Epithelial cell of esophagus (primary cell): ENCODE data around the gene LYVE1.
A peak's percentile ranks its signal among the peaks of the same experiment; 100 is the strongest.

ENCODE experiments used
- DNase-seq: peaks from one replicate; pipeline ENCODE4 v3.0.0; 2010; ENCODE audit warnings: low read depth
- H3K4me3 ChIP-seq: 2 replicates; pipeline ENCODE4 v1.5.1; 2011; ENCODE audit warnings: mild to moderate bottlenecking, low read length, control low read depth
- TF ChIP-seq, protein P1 (sequence below): IDR thresholded peaks from 2 replicates; pipeline ENCODE4 v1.5.1; 2011; ENCODE audit warnings: low read depth, mild to moderate bottlenecking, low read length, control low read depth, inconsistent platforms; ENCODE audit not compliant: insufficient read depth; ENCODE audit errors: missing control alignments

The LYVE1 gene

DNA sequence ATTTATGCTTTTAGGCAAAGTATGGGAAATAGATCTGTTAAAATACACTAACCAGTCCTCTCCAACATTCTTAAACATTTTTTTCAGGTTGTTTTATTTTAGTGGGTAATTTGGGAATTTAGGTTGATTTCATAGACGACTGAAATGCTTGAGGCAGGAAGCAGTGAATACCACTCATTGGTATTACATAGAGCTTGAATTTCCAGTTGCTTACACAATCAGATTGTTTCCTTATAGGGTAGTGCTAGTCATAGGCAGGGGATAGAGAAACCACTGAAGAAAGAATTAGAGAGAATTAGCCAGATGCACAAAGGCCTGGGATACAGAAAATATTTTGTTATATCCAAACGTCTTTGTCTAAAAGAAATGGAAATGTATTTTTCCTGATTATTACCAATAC, 23.9 kb upstream of the LYVE1 start:
- TF ChIP-seq, protein P1, sequence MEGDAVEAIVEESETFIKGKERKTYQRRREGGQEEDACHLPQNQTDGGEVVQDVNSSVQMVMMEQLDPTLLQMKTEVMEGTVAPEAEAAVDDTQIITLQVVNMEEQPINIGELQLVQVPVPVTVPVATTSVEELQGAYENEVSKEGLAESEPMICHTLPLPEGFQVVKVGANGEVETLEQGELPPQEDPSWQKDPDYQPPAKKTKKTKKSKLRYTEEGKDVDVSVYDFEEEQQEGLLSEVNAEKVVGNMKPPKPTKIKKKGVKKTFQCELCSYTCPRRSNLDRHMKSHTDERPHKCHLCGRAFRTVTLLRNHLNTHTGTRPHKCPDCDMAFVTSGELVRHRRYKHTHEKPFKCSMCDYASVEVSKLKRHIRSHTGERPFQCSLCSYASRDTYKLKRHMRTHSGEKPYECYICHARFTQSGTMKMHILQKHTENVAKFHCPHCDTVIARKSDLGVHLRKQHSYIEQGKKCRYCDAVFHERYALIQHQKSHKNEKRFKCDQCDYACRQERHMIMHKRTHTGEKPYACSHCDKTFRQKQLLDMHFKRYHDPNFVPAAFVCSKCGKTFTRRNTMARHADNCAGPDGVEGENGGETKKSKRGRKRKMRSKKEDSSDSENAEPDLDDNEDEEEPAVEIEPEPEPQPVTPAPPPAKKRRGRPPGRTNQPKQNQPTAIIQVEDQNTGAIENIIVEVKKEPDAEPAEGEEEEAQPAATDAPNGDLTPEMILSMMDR, result no peak
- no peak overlapping the region for H3K4me3 ChIP-seq
- peak; percentile 92 for DNase-seq

DNA sequence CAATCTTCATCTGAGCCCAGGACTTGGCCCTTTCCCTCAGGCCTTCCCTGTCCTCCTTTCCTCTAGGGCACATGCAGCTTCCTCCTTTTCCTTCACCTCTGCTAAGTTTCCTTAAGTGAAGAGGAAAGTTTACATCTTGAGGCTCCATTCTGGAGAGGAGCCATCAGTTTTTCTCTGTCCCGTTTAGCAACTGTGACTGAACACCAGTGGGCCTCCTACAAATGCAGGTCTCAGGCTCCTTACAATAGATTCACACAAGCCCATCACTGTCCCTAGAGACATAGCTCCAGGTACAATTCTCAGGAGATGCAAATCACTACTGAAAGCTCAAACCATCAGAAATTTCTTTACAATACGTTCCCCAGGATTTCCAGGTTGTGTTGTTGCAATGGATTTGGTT, 23.3 kb upstream of the LYVE1 start:
- TF ChIP-seq, protein P1, result no peak
- DNase-seq, result no peak
- H3K4me3 ChIP-seq, result no peak overlapping the region

DNA sequence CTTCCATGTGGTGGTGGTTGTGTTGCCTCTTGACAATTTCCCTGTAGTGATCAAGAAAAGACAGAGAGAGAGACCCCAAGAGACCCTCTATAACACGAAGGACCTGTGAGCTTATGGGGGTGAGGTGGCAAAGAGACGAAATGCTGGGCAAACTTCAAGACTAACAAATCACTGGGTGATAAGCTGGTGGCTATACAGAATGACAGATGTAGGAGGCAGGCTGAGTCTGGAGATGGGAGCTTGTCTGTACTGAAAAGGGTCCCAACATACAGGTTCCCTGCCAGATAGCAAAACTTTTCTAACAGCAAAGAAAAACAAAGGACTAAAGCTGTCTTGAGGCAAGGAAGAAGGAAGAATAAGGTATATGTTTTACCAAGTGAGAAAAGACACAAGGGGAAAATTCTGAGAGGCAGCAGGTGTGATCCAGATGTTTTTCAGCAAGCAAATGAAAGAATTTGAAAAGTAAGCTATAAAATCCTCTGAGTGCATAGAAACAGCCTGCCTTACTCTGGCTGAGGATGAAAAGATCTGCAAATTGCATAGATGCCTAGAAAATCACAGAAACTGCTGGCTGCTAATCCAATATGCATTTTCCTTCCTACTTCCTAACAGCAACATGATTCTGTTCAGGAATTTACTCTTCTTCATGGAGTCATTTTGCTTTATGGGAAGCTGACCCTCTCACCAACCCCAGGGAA, 21.9 kb upstream of the LYVE1 start:
- DNase-seq, result no peak
- TF ChIP-seq, protein P1, result no peak
- no peak overlapping the region for H3K4me3 ChIP-seq

DNA sequence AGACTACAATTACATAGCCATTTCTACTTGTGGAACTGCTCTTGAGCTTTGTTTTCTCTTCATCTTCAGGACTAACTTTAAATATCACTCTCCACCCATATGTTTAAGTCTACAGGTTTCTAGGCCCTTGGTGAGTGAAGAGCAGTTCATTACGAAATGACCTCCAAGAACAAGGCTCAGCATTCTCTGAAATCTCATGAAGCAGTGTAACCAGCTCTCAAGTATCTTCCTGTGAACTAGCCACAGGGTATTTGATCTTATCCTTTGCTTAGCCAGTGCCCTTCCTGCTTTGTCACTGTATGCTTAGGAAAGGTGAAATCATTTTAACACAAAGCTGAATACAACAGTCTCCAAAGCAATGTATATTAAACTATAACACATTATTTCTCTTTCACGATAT, 20.4 kb upstream of the LYVE1 start:
- H3K4me3 ChIP-seq, result no peak overlapping the region
- DNase-seq, result peak; percentile 87
- TF ChIP-seq, protein P1, result no peak

DNA sequence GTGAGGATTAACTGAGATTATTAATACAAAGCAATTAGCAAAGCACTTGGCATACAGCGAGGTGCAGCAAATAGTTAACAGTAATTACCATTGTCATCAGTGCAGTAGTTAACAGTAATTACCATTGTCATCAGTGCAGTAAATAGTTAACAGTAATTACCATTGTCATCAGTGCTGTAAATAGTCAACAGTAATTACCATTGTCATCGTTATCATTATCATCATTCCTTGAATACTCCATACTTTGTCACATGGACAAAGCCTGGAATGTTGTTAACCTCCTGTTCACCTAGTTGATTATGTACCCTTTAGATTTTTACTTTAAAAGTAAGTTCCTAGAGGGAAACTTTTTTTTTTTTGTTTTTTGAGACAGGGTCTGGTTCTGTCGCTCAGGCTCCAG, 19.5 kb upstream of the LYVE1 start:
- TF ChIP-seq, protein P1, result no peak
- H3K4me3 ChIP-seq, result no peak overlapping the region
- DNase-seq, result no peak

GRCh38 chr11:10587388-10587787, 18.9 kb upstream of the LYVE1 start:
- DNase-seq, result no peak
- H3K4me3 ChIP-seq, result no peak overlapping the region
- TF ChIP-seq, protein P1, result no peak

DNA sequence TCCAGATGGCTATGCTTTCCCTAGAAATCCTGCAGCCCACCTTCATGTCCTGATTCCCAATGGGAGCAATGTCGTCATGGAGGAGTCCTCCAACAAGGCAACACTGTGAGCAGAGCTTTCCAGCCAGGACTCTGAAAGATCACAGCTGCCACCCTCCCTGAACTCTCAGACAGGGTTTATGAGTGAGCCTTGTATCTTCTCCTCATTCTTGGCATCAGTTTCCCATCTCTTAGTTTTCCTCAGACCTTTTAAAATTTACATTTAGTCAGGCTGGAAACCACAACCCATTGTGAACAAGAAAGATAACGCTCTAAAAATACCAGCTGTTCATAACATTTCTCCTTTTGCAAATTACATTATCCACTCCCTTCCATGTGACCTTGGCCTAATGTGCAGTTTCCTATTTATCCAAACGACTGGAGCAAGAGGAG, 15.6 kb upstream of the LYVE1 start:
- no peak for DNase-seq
- TF ChIP-seq, protein P1, result no peak
- H3K4me3 ChIP-seq, result no peak overlapping the region
